Esophagus muscularis mucosa (tissue), 3 donors: ENCODE data around the gene RANBP17.

Source experiments
- POLR2A ChIP-seq: fragments of 450-650 bp; IDR thresholded peaks from one replicate; pipeline ENCODE4 v1.6.1; 2017; ENCODE audit warnings: antibody characterized with exemption, moderate library complexity, mild to moderate bottlenecking, low read depth
- POLR2AphosphoS5 ChIP-seq, 2 donors: sonication (generic); formaldehyde crosslinking; IDR thresholded peaks; one replicate each; pipeline ENCODE4 v1.6.1; 2017; ENCODE audit warnings: antibody characterized with exemption in 2 of 2
- TF ChIP-seq, protein P1 (sequence below), 3 experiments: fragments of 200-600 bp in 2 of 3; fragments of 450-650 bp in 1 of 3; sonication (generic) in 2 of 3; IDR thresholded peaks; one replicate each; pipeline ENCODE4 v1.5.1; 2017 to 2019; ENCODE audit warnings: antibody characterized with exemption in 3 of 3, mild to moderate bottlenecking in 2 of 3, moderate library complexity in 1 of 3

DNA sequence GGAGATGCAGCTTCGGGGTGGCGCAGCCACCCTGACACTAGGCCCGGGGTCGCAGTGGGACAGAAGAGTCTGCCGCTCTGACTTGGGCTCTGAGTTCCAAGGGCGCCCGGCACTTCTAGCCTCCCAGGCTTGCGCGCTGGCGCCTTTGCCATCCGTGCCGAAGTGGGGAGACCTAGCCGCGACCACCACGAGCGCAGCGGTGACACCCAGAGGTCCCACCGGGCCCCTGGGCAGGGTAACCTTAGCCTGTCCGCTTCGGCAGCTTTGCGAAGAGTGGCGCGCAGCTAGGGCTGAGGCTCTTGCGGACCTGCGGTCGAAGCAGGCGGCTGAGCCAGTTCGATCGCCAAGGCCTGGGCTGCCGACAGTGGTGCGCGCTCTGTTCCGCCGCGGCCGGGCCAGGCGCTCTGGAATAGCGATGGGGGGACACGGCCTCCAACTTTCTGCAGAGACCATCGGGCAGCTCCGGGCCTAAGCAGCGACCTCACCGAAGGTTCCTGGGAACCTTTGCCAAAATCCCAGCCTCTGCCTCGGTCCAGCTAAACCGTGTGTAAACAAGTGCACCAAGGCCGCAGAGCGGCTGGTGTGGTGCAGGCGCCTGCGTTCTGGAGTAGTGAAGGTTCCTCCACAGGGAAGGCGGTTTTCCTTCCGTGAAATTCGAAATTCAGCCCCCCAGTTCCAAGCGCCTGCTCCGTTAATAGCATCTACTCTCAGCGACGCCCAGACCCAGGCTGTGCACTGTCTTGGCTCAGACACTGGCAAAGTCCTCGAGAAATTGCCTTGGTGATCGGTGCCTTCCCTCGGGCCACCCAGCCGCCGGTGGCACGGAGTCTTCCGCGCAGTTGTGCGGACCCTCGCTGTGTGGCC lies 454.7 kb downstream of the RANBP17 start:
- TF ChIP-seq POLR2AphosphoS5 (IDR thresholded peaks at IDR 0.05) (no peak), POLR2A (no peak)
- TF ChIP-seq, protein P1, sequence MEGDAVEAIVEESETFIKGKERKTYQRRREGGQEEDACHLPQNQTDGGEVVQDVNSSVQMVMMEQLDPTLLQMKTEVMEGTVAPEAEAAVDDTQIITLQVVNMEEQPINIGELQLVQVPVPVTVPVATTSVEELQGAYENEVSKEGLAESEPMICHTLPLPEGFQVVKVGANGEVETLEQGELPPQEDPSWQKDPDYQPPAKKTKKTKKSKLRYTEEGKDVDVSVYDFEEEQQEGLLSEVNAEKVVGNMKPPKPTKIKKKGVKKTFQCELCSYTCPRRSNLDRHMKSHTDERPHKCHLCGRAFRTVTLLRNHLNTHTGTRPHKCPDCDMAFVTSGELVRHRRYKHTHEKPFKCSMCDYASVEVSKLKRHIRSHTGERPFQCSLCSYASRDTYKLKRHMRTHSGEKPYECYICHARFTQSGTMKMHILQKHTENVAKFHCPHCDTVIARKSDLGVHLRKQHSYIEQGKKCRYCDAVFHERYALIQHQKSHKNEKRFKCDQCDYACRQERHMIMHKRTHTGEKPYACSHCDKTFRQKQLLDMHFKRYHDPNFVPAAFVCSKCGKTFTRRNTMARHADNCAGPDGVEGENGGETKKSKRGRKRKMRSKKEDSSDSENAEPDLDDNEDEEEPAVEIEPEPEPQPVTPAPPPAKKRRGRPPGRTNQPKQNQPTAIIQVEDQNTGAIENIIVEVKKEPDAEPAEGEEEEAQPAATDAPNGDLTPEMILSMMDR (IDR thresholded peaks at IDR 0.05) = no peak
